Endodermal cell (in vitro differentiated cells): ENCODE data around the gene NRP1. TPM values are rescaled to one million over a fixed set of nuclear protein-coding genes. Genes with fewer than 3 reads are reported as not detected.

ENCODE experiments used
- DNase-seq: peaks from one replicate; pipeline ENCODE4 v3.0.0-alpha.2; 2017
- H3K27ac ChIP-seq: 2 replicates; pipeline ENCODE4 v1.5.1; 2013; ENCODE audit warnings: mild to moderate bottlenecking, low read depth, low read length, moderate library complexity
- H3K27me3 ChIP-seq: 2 replicates; pipeline ENCODE4 v1.6.1; 2013; ENCODE audit warnings: mild to moderate bottlenecking, low read length, moderate library complexity; ENCODE audit not compliant: insufficient read depth, control insufficient read depth, poor library complexity, severe bottlenecking
- H3K36me3 ChIP-seq: 2 replicates; pipeline ENCODE4 v1.7.0; 2013; ENCODE audit warnings: mild to moderate bottlenecking, low read length, moderate library complexity; ENCODE audit not compliant: control insufficient read depth, insufficient read depth
- H3K4me1 ChIP-seq: one replicate; pipeline ENCODE4 v1.7.0; 2013; ENCODE audit warnings: low read length; ENCODE audit not compliant: control insufficient read depth, insufficient read depth
- H3K4me3 ChIP-seq: 2 replicates; pipeline ENCODE4 v1.5.1; 2013; ENCODE audit warnings: mild to moderate bottlenecking, low read length, moderate library complexity
- H3K9ac ChIP-seq: 2 replicates; pipeline ENCODE4 v1.6.1; 2013; ENCODE audit warnings: mild to moderate bottlenecking, low read length, moderate library complexity; ENCODE audit not compliant: poor library complexity, severe bottlenecking; ENCODE audit errors: extremely low read depth
- H3K9me3 ChIP-seq: 2 replicates; pipeline ENCODE4 v1.6.1; 2013; ENCODE audit warnings: mild to moderate bottlenecking, low read length, moderate library complexity; ENCODE audit not compliant: control insufficient read depth
- H3K27ac Mint-ChIP-seq: 2 replicates; pipeline ENCODE4 v1.8.0; 2020; ENCODE audit warnings: mixed read lengths
- H3K27me3 Mint-ChIP-seq: 2 replicates; pipeline ENCODE4 v1.8.0; 2021; ENCODE audit warnings: mild to moderate bottlenecking, mixed read lengths; ENCODE audit not compliant: insufficient read depth
- H3K36me3 Mint-ChIP-seq: 2 replicates; pipeline ENCODE4 v1.8.0; 2020; ENCODE audit warnings: low read depth, mixed read lengths
- H3K4me1 Mint-ChIP-seq: 2 replicates; pipeline ENCODE4 v1.8.0; 2020; ENCODE audit warnings: mixed read lengths
- H3K4me3 Mint-ChIP-seq: 2 replicates; pipeline ENCODE4 v1.8.0; 2020; ENCODE audit warnings: mild to moderate bottlenecking, moderate library complexity, mixed read lengths
- H3K9me3 Mint-ChIP-seq: 2 replicates; pipeline ENCODE4 v1.8.0; 2020; ENCODE audit warnings: mild to moderate bottlenecking, mixed read lengths
- WGBS, 2 experiments: methylation state at CpG; one replicate each; pipeline versions ENCODE4 v1.1.5 to v1.1.7; 2013; ENCODE audit warnings: missing lambda C conversion rate in 2 of 2, mixed read lengths in 1 of 2; ENCODE audit not compliant: insufficient coverage in 1 of 2, insufficient read length in 1 of 2; 5-methylcytosine and 5-hydroxymethylcytosine counted together
- total RNA-seq, 2 donors: library from RNA; stranded (reverse); fragmentation: NEBNext Ultra II Directional in 1 of 2; extraction: Animal tissue kit (Norgen Biotek cat#: 25700) in 1 of 2; gene quantifications; 2 replicates in 1 of 2; 3 replicates in 1 of 2; pipeline ENCODE4 v1.2.1, GENCODE V29; 2021
- TF ChIP-seq, protein P1 (sequence below): fragments of 200-600 bp; sonication (generic); conservative IDR thresholded peaks from 2 replicates; pipeline ENCODE4 v1.5.0; 2021; ENCODE audit warnings: antibody characterized with exemption, mild to moderate bottlenecking

Gene NRP1
- total RNA-seq, 2 donors from 2014 or later = 20.7 to 30.6 TPM

DNA sequence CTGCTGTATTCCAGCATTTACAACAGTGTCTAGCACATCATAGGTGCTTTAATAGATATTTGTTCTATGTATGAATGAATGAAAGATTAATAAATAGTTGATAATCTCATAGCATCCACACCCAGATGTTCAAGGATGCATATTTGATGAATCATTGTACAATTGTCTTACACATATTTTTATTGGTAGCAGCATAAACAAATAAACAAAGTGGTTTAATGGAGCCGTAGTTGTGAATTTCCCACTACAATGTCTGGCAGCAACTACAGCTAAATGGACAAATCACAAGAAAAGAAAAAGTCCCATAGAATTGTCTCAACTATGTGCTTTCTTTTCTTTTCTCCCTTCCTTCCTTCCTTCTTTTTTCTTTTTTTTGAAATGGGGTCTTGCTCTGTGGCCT lies 150.8 kb downstream of the NRP1 start:
- Mint-ChIP-seq H3K27me3 (peaks cover 31% of the 10 kb centered on the region), H3K36me3 (peaks cover 14% of the 10 kb centered on the region), H3K4me3 (no peak overlapping the region), H3K9me3 (no peaks in the 10 kb centered on the region), H3K4me1 (peaks cover 36% of the 10 kb centered on the region), H3K27ac (no peak overlapping the region)
- WGBS, 2 experiments = 88 to 100% methylated on average over 1 of the region's 1 CpG
- Histone ChIP-seq H3K9ac (no peak overlapping the region), H3K36me3 (peaks cover 63% of the 10 kb centered on the region), H3K27me3 (peaks cover 5% of the 10 kb centered on the region), H3K9me3 (no peaks in the 10 kb centered on the region), H3K4me1 (peaks cover 4% of the 10 kb centered on the region), H3K4me3 (no peak overlapping the region), H3K27ac (no peak overlapping the region)
- TF ChIP-seq, protein P1, sequence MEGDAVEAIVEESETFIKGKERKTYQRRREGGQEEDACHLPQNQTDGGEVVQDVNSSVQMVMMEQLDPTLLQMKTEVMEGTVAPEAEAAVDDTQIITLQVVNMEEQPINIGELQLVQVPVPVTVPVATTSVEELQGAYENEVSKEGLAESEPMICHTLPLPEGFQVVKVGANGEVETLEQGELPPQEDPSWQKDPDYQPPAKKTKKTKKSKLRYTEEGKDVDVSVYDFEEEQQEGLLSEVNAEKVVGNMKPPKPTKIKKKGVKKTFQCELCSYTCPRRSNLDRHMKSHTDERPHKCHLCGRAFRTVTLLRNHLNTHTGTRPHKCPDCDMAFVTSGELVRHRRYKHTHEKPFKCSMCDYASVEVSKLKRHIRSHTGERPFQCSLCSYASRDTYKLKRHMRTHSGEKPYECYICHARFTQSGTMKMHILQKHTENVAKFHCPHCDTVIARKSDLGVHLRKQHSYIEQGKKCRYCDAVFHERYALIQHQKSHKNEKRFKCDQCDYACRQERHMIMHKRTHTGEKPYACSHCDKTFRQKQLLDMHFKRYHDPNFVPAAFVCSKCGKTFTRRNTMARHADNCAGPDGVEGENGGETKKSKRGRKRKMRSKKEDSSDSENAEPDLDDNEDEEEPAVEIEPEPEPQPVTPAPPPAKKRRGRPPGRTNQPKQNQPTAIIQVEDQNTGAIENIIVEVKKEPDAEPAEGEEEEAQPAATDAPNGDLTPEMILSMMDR = no peak
- DNase-seq = no peak

DNA sequence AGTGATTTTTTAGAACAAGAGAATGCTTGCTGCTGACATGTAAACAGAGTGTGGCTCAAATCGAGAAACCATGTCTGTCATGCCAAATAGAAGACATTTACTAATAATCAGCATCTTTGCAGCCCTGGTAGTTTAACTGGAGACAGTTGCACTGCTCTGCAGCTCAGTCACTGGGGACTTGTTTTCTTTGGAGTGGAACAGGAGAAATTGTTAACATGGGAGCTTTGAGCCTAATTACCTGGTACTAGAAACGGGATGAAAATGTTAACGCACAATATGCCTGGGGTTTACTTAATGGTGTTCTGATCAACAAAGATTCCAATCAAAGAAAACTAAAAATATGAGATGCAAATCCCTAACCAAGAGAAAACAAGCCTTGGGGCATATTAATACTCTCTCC lies 153.5 kb downstream of the NRP1 start:
- H3K27ac ChIP-seq = no peak overlapping the region

DNA sequence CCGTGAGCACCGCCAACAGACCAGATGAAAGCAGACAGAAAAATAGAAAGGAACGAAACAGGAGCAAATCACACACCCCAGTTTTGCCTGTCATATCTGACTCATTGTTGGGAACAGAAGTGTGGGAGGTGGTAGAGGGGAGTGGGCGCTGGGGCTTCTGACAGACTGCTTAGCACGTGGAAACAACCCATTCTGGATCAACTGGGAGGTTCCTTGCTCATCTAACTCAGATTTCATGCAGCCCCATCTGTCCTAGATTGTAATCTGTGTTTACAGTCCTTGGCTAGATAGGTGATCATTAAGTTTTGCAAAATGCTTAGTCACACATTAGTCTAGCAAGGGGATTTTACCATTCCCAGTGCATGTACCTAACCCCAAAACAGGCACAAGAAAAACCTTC lies 154.1 kb downstream of the NRP1 start:
- TF ChIP-seq, protein P1 = no peak
- peaks cover 14% of the 10 kb centered on the region for H3K36me3 Mint-ChIP-seq

More for the DNA sequence above, 153.5 kb downstream of the NRP1 start:
- Mint-ChIP-seq H3K36me3 (peaks cover 14% of the 10 kb centered on the region), H3K9me3 (no peaks in the 10 kb centered on the region), H3K27me3 (peaks cover 11% of the 10 kb centered on the region), H3K4me1 (peaks cover 19% of the 10 kb centered on the region), H3K27ac (no peak overlapping the region), H3K4me3 (no peak overlapping the region)
- Histone ChIP-seq H3K4me1 (peaks cover 4% of the 10 kb centered on the region), H3K36me3 (peaks cover 61% of the 10 kb centered on the region), H3K9me3 (no peaks in the 10 kb centered on the region), H3K4me3 (no peak overlapping the region), H3K27me3 (no peaks in the 10 kb centered on the region), H3K9ac (no peak overlapping the region)
- TF ChIP-seq, protein P1 = no peak
- no peak for DNase-seq
- WGBS, 2 experiments = 93 to 100% methylated on average over 2 to 3 of the region's 3 CpGs

More for the DNA sequence above, 154.1 kb downstream of the NRP1 start:
- Histone ChIP-seq H3K9ac (no peak overlapping the region), H3K36me3 (peaks cover 56% of the 10 kb centered on the region), H3K4me3 (no peak overlapping the region), H3K27ac (no peak overlapping the region), H3K9me3 (no peaks in the 10 kb centered on the region), H3K27me3 (no peaks in the 10 kb centered on the region), H3K4me1 (peaks cover 4% of the 10 kb centered on the region)
- WGBS, 2 experiments = 95 to 100% methylated on average over 3 to 5 of the region's 5 CpGs
- H3K27me3 Mint-ChIP-seq = peaks cover 5% of the 10 kb centered on the region
- no peaks in the 10 kb centered on the region for H3K9me3 Mint-ChIP-seq
- H3K4me1 Mint-ChIP-seq = peaks cover 19% of the 10 kb centered on the region
- H3K27ac Mint-ChIP-seq = no peak overlapping the region
- no peak overlapping the region for H3K4me3 Mint-ChIP-seq
- no peak for DNase-seq
